NB4 (cell line): Measurements from ENCODE around the gene FBL.

ENCODE experiments used
- CTCF ChIP-seq: IDR thresholded peaks from one replicate; pipeline ENCODE4 v1.5.1; 2012; ENCODE audit warnings: low read depth, low read length
- MAX ChIP-seq: IDR thresholded peaks from 2 replicates; pipeline ENCODE4 v1.6.1; 2011; ENCODE audit warnings: low read depth, low read length
- POLR2A ChIP-seq: IDR thresholded peaks from 2 replicates; pipeline ENCODE4 v1.6.1; 2011; ENCODE audit warnings: mild to moderate bottlenecking; ENCODE audit not compliant: insufficient read length; ENCODE audit errors: extremely low read depth

- TF ChIP-seq CTCF: no peak
- no peak for TF ChIP-seq POLR2A
- TF ChIP-seq MAX: no peak
These were observed 32.2 kb upstream of the FBL start for GRCh38 chr19:39878398-39878797.
